WERI-Rb-1 (cell line): ENCODE results near the gene PTOV1.

Experiments
- DNase-seq: peaks from one replicate; pipeline ENCODE4 v3.0.0-alpha.2; 2020
- H3K27ac ChIP-seq: fragments of 250-450 bp; sonication (Bioruptor Pico); 2 replicates; pipeline ENCODE4 v1.5.1; 2020; ENCODE audit warnings: mild to moderate bottlenecking, moderate library complexity
- H3K27me3 ChIP-seq: fragments of 250-450 bp; sonication (Bioruptor Pico); 2 replicates; pipeline ENCODE4 v1.5.1; 2021; ENCODE audit warnings: mild to moderate bottlenecking, low read depth, moderate library complexity; ENCODE audit not compliant: insufficient read depth, severe bottlenecking
- H3K36me3 ChIP-seq: fragments of 250-450 bp; sonication (Bioruptor Pico); 2 replicates; pipeline ENCODE4 v1.5.1; 2020; ENCODE audit warnings: mild to moderate bottlenecking, moderate library complexity
- H3K4me3 ChIP-seq: 2 replicates; pipeline ENCODE4 v1.5.1; 2011; ENCODE audit warnings: low read depth, mild to moderate bottlenecking, control low read depth, low read length
- H3K9me3 ChIP-seq: fragments of 250-450 bp; sonication (Bioruptor Pico); 2 replicates; pipeline ENCODE4 v1.5.1; 2021; ENCODE audit warnings: mild to moderate bottlenecking, moderate library complexity; ENCODE audit not compliant: severe bottlenecking
- CTCF ChIP-seq: IDR thresholded peaks from 2 replicates; pipeline ENCODE4 v1.5.1; 2011; ENCODE audit warnings: low read depth, mild to moderate bottlenecking, control low read depth, inconsistent platforms, low read length

The PTOV1 gene

GRCh38 chr19:49854378-49855263 is 3.7 kb downstream of the PTOV1 start:
- no peak for TF ChIP-seq CTCF
- Histone ChIP-seq H3K36me3 (peaks cover 72% of the 10 kb centered on the region), H3K27ac (no peak overlapping the region), H3K27me3 (no peaks in the 10 kb centered on the region), H3K9me3 (no peaks in the 10 kb centered on the region), H3K4me3 (no peak overlapping the region)
- no peak for DNase-seq

- Histone ChIP-seq H3K27ac (no peak overlapping the region), H3K4me3 (no peak overlapping the region), H3K36me3 (peaks cover 79% of the 10 kb centered on the region), H3K9me3 (no peaks in the 10 kb centered on the region), H3K27me3 (no peaks in the 10 kb centered on the region)
- no peak for TF ChIP-seq CTCF
- DNase-seq, result no peak
Observed at GRCh38 chr19:49855277-49855675, 4.3 kb downstream of the PTOV1 start.

- H3K27ac ChIP-seq, result no peak overlapping the region
- no peak overlapping the region for H3K4me3 ChIP-seq
- no peaks in the 10 kb centered on the region for H3K9me3 ChIP-seq
- H3K36me3 ChIP-seq, result peaks cover 85% of the 10 kb centered on the region
- H3K27me3 ChIP-seq, result no peaks in the 10 kb centered on the region
- no peak for TF ChIP-seq CTCF
- DNase-seq, result no peak
Observed at GRCh38 chr19:49855676-49856573, 5.0 kb downstream of the PTOV1 start.

DNA sequence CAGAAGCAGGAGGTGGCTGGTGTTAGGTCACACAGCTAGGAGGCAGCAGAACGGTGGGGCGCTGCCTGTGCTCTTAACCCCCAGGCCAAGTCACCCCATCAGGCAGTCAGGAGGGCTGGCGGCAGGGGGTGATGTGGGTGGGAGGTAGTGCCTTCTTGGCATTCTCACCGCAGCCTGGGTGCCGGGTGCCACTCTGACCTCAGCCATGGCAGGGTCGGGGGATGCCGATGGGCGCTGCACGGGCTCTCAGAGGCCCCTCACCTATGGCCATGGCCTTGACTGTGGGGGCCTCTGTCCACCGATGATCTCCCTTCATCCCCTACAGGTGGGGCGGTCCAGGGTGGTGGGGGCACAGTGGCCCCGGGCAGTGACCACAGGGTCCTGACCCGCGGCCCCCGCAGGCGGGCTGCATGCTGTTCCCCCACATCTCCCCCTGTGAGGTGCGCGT is 5.6 kb downstream of the PTOV1 start:
- DNase-seq, result no peak
- Histone ChIP-seq H3K27me3 (no peaks in the 10 kb centered on the region), H3K27ac (no peak overlapping the region), H3K4me3 (no peak overlapping the region), H3K9me3 (no peaks in the 10 kb centered on the region), H3K36me3 (peaks cover 89% of the 10 kb centered on the region)
- no peak for TF ChIP-seq CTCF

- peaks cover 90% of the 10 kb centered on the region for H3K36me3 ChIP-seq
- no peak for DNase-seq
- no peaks in the 10 kb centered on the region for H3K27me3 ChIP-seq
- no peak overlapping the region for H3K27ac ChIP-seq
- TF ChIP-seq CTCF, result no peak
- no peaks in the 10 kb centered on the region for H3K9me3 ChIP-seq
- no peak overlapping the region for H3K4me3 ChIP-seq
Observed at GRCh38 chr19:49857061-49857837, 6.3 kb downstream of the PTOV1 start.
